ENCODE measurements around the gene GRIN1. TPM values are rescaled to one million over a fixed set of nuclear protein-coding genes. Genes with fewer than 3 reads are reported as not detected.

GRIN1 gene
- total RNA-seq, 1 donor from 2014 or later: 0.18 TPM

GRCh38 chr9:137103206-137103999 lies 35.6 kb upstream of the GRIN1 start:
- TF ChIP-seq CTCF (IDR thresholded peaks at IDR 0.05; ENCODE audit: insufficient read depth, low read depth, low read length) (no peak), EZH2 (IDR thresholded peaks at IDR 0.05; ENCODE audit: insufficient read depth, low read length) (no peak)
- no peak overlapping the region for H3K4me3 Mint-ChIP-seq (ENCODE audit: unreplicated experiment)
- Histone ChIP-seq H3K36me3 (ENCODE audit: insufficient read depth, low read length) (peaks cover 29% of the 10 kb centered on the region), H3K4me3 (ENCODE audit: insufficient read depth, low read depth, low read length) (no peak overlapping the region), H3K4me2 (ENCODE audit: low read length) (no peak overlapping the region), H3K27me3 (ENCODE audit: insufficient read depth, low read length) (no peaks in the 10 kb centered on the region), H3K27ac (ENCODE audit: low read depth, low read length) (no peak overlapping the region), H3K9ac (ENCODE audit: low read length) (no peak overlapping the region), H2AFZ (ENCODE audit: low read depth, low read length) (no peak overlapping the region), H3K4me1 (ENCODE audit: insufficient read depth, low read length) (no peaks in the 10 kb centered on the region), H3K79me2 (ENCODE audit: insufficient read depth, low read length) (no peaks in the 10 kb centered on the region), H3K9me3 (ENCODE audit: insufficient read depth, low read depth, low read length) (peaks cover 19% of the 10 kb centered on the region), H4K20me1 (ENCODE audit: insufficient read depth, low read length) (peaks cover 10% of the 10 kb centered on the region)
- H3K4me1 Mint-ChIP-seq (ENCODE audit: low read depth, unreplicated experiment): no peaks in the 10 kb centered on the region
- H3K27ac Mint-ChIP-seq (ENCODE audit: unreplicated experiment): no peak overlapping the region
- no peaks in the 10 kb centered on the region for H3K9me3 Mint-ChIP-seq (ENCODE audit: unreplicated experiment)
- FAIRE-seq: no peak
- H3K27me3 Mint-ChIP-seq (ENCODE audit: low read depth, unreplicated experiment): no peaks in the 10 kb centered on the region
- peaks cover 17% of the 10 kb centered on the region for H3K36me3 Mint-ChIP-seq (ENCODE audit: low read depth, unreplicated experiment)
- no peak for DNase-seq (ENCODE audit: low read depth)

- FAIRE-seq (no peak), DNase-seq (ENCODE audit: low read depth) (no peak)
- Histone ChIP-seq H3K4me1 (ENCODE audit: insufficient read depth, low read length) (no peaks in the 10 kb centered on the region), H3K4me2 (ENCODE audit: low read length) (no peak overlapping the region), H3K4me3 (ENCODE audit: insufficient read depth, low read depth, low read length) (no peak overlapping the region), H3K36me3 (ENCODE audit: insufficient read depth, low read length) (peaks cover 26% of the 10 kb centered on the region), H3K9ac (ENCODE audit: low read length) (no peak overlapping the region), H3K27ac (ENCODE audit: low read depth, low read length) (no peak overlapping the region), H3K27me3 (ENCODE audit: insufficient read depth, low read length) (no peaks in the 10 kb centered on the region), H3K79me2 (ENCODE audit: insufficient read depth, low read length) (no peaks in the 10 kb centered on the region), H2AFZ (ENCODE audit: low read depth, low read length) (no peak overlapping the region), H4K20me1 (ENCODE audit: insufficient read depth, low read length) (peaks cover 10% of the 10 kb centered on the region), H3K9me3 (ENCODE audit: insufficient read depth, low read depth, low read length) (peaks cover 19% of the 10 kb centered on the region)
- Mint-ChIP-seq H3K9me3 (ENCODE audit: unreplicated experiment) (no peaks in the 10 kb centered on the region), H3K27me3 (ENCODE audit: low read depth, unreplicated experiment) (no peaks in the 10 kb centered on the region), H3K4me1 (ENCODE audit: low read depth, unreplicated experiment) (no peaks in the 10 kb centered on the region), H3K27ac (ENCODE audit: unreplicated experiment) (no peak overlapping the region), H3K4me3 (ENCODE audit: unreplicated experiment) (no peak overlapping the region), H3K36me3 (ENCODE audit: low read depth, unreplicated experiment) (peaks cover 7% of the 10 kb centered on the region)
- TF ChIP-seq EZH2 (IDR thresholded peaks at IDR 0.05; ENCODE audit: insufficient read depth, low read length) (no peak), CTCF (IDR thresholded peaks at IDR 0.05; ENCODE audit: insufficient read depth, low read depth, low read length) (no peak)
Measured at GRCh38 chr9:137105814-137106661, 32.9 kb upstream of the GRIN1 start.

Data from astrocyte (in vitro differentiated cells and primary cell).